Measurements from ENCODE around the gene PSMD2. TPM values are rescaled to one million over a fixed set of nuclear protein-coding genes. Genes with fewer than 3 reads are reported as not detected.

The PSMD2 gene
- total RNA-seq, 4 donors from 2014 or later, result 160 to 319 (median 213) TPM

GRCh38 chr3:184320104-184320445 is 21.0 kb downstream of the PSMD2 start:
- no peak for TF ChIP-seq CTCF (IDR thresholded peaks at IDR 0.05)
- ATAC-seq (ENCODE audit: low FRiP score) (peak; percentile 88), DNase-seq (ENCODE audit: low spot score) (peak; percentile 85)

- no peak for TF ChIP-seq CTCF (IDR thresholded peaks at IDR 0.05)
- DNase-seq (ENCODE audit: low spot score) (no peak), ATAC-seq (ENCODE audit: low FRiP score) (no peak)
These were observed 22.6 kb downstream of the PSMD2 start for GRCh38 chr3:184321666-184322065.

GRCh38 chr3:184322731-184323487 is 23.9 kb downstream of the PSMD2 start:
- DNase-seq (ENCODE audit: low spot score) (no peak), ATAC-seq (ENCODE audit: low FRiP score) (no peak)
- no peak for TF ChIP-seq CTCF (IDR thresholded peaks at IDR 0.05)

- DNase-seq (ENCODE audit: low spot score), result no peak
These were observed 24.7 kb downstream of the PSMD2 start for GRCh38 chr3:184323696-184324095.

GRCh38 chr3:184325269-184325668 is 26.2 kb downstream of the PSMD2 start:
- no peak for TF ChIP-seq CTCF (IDR thresholded peaks at IDR 0.05)
- ATAC-seq (ENCODE audit: low FRiP score), result no peak
- no peak for DNase-seq (ENCODE audit: low spot score)

More at GRCh38 chr3:184323696-184324095, 24.7 kb downstream of the PSMD2 start:
- TF ChIP-seq CTCF (IDR thresholded peaks at IDR 0.05), result no peak
- ATAC-seq (ENCODE audit: low FRiP score), result no peak

- DNase-seq (ENCODE audit: low spot score), result no peak
- no peak for ATAC-seq (ENCODE audit: low FRiP score)
- TF ChIP-seq CTCF (IDR thresholded peaks at IDR 0.05), result no peak
These were observed 26.8 kb downstream of the PSMD2 start for GRCh38 chr3:184325715-184326369.

GRCh38 chr3:184327171-184327570 is 28.1 kb downstream of the PSMD2 start:
- ATAC-seq (ENCODE audit: low FRiP score) (no peak), DNase-seq (ENCODE audit: low spot score) (no peak)
- TF ChIP-seq CTCF (IDR thresholded peaks at IDR 0.05), result no peak

Measured in omental fat pad (tissue), 4 donors.